ENCODE results near the gene NPR2. TPM values are rescaled to one million over a fixed set of nuclear protein-coding genes. Genes with fewer than 3 reads are reported as not detected.
A peak's percentile ranks its signal among the peaks of the same experiment; 100 is the strongest.

Gene NPR2
- total and polyA plus RNA-seq, 4 experiments from 2014 or later = 0.97 to 15.9 (median 9.5) TPM

DNA sequence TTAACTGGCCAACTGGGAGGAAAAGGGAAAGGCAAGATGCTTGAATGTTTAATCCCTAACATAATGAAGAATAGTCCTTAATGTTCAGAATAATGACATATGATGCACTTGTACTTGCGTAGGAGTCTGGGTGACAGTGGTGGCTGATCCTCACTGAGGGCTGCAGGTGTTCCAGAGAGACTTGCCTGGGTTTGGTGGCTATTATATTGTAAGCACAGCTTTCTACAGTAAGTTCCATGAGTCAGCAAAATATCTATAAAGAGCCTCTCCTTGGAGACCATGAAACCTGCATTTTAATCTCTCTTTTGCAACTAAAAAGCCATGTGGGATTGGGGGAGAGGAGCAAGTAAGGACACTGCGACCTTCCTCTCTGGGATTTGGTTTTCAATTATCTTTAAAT lies 1.9 kb upstream of the NPR2 start:
- no peaks in the 10 kb centered on the region for H3K4me1 ChIP-seq (ENCODE audit: insufficient read depth, low read length)
- no peaks in the 10 kb centered on the region for H3K27me3 ChIP-seq (ENCODE audit: insufficient read depth, low read length)
- H3K27me3 Mint-ChIP-seq = no peaks in the 10 kb centered on the region
- peaks cover 29 to 36% of the 10 kb centered on the region in 2 donors for H3K36me3 Mint-ChIP-seq
- CTCF ChIA-PET (ENCODE audit: partially characterized antibody) = interaction anchor here (0.6 to 4.0 kb wide), 33 partner anchors 7 to 234 kb away, joined by 3 to 108 read pairs (median 5); partner anchors contain the start of genes FAM221B, HRCT1, SPAG8 and TMEM8B
- H3K9me3 Mint-ChIP-seq = peaks cover 0 to 3% (median 0%) of the 10 kb centered on the region in 8 donors
- peaks cover 6% of the 10 kb centered on the region for H3K36me3 ChIP-seq (ENCODE audit: insufficient read depth, low read length)
- no peak overlapping the region for H3K4me3 Mint-ChIP-seq
- H3K27ac ChIP-seq (ENCODE audit: low read depth, low read length) = no peak overlapping the region
- POLR2A ChIA-PET (ENCODE audit: partially characterized antibody) = interaction anchor here (1.2 to 1.5 kb wide), 4 partner anchors 37 to 142 kb away, joined by 3 to 7 read pairs (median 4); partner anchors contain the start of gene FAM221B
- H3K27ac Mint-ChIP-seq = peak overlapping the region in 1 of 7 donors; percentile 36
- H3K4me1 Mint-ChIP-seq = peaks cover 6 to 12% (median 10%) of the 10 kb centered on the region in 4 donors
- intact Hi-C loops (cut with micrococcal nuclease) = no loop called here
- no peaks in the 10 kb centered on the region for H3K9me3 ChIP-seq (ENCODE audit: control insufficient read depth in 1 of 2, low read length in 2 of 2)
- no peak overlapping the region for H3K4me3 ChIP-seq (ENCODE audit: low read length in 2 of 2)
- DNase-seq = no peak

DNA sequence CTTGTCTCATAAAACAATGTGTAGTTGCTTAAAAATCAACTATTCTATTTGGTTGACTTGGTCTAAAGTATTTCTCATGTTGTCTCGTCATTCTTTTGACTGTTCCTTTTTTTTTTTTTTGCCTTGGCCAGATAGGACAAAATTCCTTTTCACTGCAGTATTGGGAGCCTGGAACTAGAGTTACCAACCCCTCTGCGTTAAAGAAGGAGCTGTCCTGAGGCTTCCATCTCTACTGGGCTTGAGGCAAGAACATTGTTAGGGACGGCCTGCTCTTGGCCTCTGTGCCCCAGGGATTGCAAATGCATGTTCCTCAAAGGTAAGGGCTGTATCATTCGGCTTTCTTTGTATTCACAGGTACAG lies 1.4 kb upstream of the NPR2 start:
- Histone ChIP-seq H3K4me1 (ENCODE audit: insufficient read depth, low read length) (no peaks in the 10 kb centered on the region), H3K9me3 (ENCODE audit: control insufficient read depth in 1 of 2, low read length in 2 of 2) (no peaks in the 10 kb centered on the region), H3K27ac (ENCODE audit: low read depth, low read length) (no peak overlapping the region), H3K36me3 (ENCODE audit: insufficient read depth, low read length) (peaks cover 6% of the 10 kb centered on the region), H3K4me3 (ENCODE audit: low read length in 2 of 2) (no peak overlapping the region), H3K27me3 (ENCODE audit: insufficient read depth, low read length) (no peaks in the 10 kb centered on the region)
- Mint-ChIP-seq H3K36me3 (peaks cover 26 to 32% of the 10 kb centered on the region in 2 donors), H3K4me1 (peaks cover 7 to 12% (median 10%) of the 10 kb centered on the region in 4 donors), H3K4me3 (no peak overlapping the region), H3K27me3 (no peaks in the 10 kb centered on the region), H3K27ac (peak overlapping the region in 1 of 7 donors; percentile 47), H3K9me3 (peaks cover 0 to 3% (median 0%) of the 10 kb centered on the region in 8 donors)
- intact Hi-C loops (cut with micrococcal nuclease) = loop anchor here (1.0 kb wide), 2 partner anchors 36 to 92 kb away; no protein-coding TSS in a partner anchor
- ChIA-PET CTCF (ENCODE audit: partially characterized antibody) (interaction anchor here (0.6 to 4.0 kb wide), 40 partner anchors 8 to 234 kb away, joined by 3 to 108 read pairs (median 4); partner anchors contain the start of genes FAM221B, GBA2, HRCT1 and RGP1), POLR2A (ENCODE audit: partially characterized antibody) (interaction anchor here (1.2 to 1.5 kb wide), 4 partner anchors 36 to 142 kb away, joined by 3 to 7 read pairs (median 4); partner anchors contain the start of gene FAM221B)
- no peak for DNase-seq

DNA sequence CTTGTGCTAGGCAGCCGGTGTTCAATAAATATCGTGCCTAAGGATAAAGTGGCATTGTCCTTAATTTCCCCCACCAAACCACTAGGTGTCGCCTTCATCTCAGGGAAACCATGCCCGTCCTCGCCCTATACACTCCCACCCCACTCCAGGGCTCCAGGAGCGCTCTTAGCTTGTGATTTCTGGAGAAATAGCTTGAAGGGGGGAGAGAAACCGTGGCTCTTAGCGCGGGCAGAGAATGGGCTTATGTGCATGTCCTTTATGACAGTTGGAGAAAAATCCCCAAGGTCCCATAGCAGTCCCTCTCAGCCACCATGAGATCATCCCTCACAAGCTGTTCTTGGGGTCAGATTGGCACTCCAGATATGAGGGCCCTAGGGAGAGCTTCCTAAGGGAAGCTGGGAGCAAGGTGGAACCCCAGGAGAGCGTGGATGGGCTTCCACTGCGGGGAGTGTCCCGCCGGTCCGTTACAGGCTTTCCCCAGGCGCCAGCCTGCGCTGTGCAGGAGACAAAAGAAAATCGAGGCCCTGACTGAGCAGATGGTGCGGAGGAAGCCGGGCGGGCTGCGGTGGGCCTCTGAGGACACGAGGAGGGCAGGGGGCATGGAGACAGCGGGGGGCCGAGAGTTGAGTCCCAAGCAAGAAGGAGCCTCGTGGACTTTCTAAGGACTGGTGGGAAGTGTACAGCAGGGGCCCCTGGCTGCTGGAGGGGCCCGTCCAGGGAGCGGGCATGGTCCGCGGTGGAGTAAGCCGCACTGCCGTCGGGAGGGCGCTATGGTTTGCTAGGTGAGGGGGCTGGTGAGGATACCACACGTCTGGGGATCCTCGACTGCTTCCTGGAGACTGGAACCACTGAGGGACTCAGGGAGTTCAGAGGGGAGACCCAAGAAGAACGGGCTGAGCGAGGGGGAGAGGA lies 750 bp upstream of the NPR2 start:
- H3K36me3 Mint-ChIP-seq = peaks cover 23 to 31% of the 10 kb centered on the region in 2 donors
- Histone ChIP-seq H3K27me3 (ENCODE audit: insufficient read depth, low read length) (no peaks in the 10 kb centered on the region), H3K4me3 (ENCODE audit: low read length in 2 of 2) (no peak overlapping the region), H3K27ac (ENCODE audit: low read depth, low read length) (no peak overlapping the region), H3K9me3 (ENCODE audit: control insufficient read depth in 1 of 2, low read length in 2 of 2) (no peaks in the 10 kb centered on the region), H3K36me3 (ENCODE audit: insufficient read depth, low read length) (peaks cover 6% of the 10 kb centered on the region), H3K4me1 (ENCODE audit: insufficient read depth, low read length) (no peaks in the 10 kb centered on the region)
- intact Hi-C loops (cut with micrococcal nuclease) = loop anchor here (1.0 kb wide), 2 partner anchors 36 to 92 kb away; no protein-coding TSS in a partner anchor
- DNase-seq = peak; percentile 58 to 69 (median 64)
- ChIA-PET POLR2A (ENCODE audit: partially characterized antibody) (interaction anchor here (1.2 to 1.5 kb wide), 4 partner anchors 36 to 143 kb away, joined by 3 to 7 read pairs (median 4); partner anchors contain the start of gene FAM221B), CTCF (ENCODE audit: partially characterized antibody) (interaction anchor here (0.6 to 4.0 kb wide), 38 partner anchors 8 to 233 kb away, joined by 3 to 108 read pairs (median 4); partner anchors contain the start of genes FAM221B, GBA2, HRCT1 and RGP1)
- H3K9me3 Mint-ChIP-seq = peaks cover 0 to 3% (median 0%) of the 10 kb centered on the region in 8 donors
- peaks cover 7 to 12% (median 9%) of the 10 kb centered on the region in 4 donors for H3K4me1 Mint-ChIP-seq
- no peak overlapping the region for H3K4me3 Mint-ChIP-seq
- H3K27me3 Mint-ChIP-seq = no peaks in the 10 kb centered on the region
- H3K27ac Mint-ChIP-seq = peak overlapping the region in 2 of 7 donors; percentile 27 to 47

DNA sequence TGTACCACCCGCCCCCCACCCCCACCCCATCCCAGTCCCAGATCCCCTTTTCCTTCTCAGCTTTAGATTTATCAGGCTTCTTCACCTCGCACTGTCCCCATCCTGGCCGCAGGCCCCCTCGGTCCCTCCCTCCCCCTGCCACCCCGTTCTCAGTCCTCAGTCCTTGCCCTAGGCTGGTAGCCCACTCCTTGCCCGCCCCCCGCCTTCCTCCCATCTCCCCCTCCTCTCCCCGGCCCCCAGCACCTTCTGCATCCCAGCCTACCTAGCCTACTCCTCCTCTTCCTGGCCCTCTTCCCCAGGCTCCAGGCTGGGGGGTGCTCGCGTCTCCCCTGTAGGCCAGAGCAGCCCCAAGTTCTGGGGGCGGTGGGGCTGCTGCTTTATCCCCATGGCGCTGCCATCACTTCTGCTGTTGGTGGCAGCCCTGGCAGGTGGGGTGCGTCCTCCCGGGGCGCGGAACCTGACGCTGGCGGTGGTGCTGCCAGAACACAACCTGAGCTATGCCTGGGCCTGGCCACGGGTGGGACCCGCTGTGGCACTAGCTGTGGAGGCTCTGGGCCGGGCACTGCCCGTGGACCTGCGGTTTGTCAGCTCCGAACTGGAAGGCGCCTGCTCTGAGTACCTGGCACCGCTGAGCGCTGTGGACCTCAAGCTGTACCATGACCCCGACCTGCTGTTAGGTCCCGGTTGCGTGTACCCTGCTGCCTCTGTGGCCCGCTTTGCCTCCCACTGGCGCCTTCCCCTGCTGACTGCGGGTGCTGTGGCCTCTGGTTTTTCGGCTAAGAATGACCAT lies 828 bp downstream of the NPR2 start:
- H3K27me3 Mint-ChIP-seq = no peaks in the 10 kb centered on the region
- no peak overlapping the region for H3K27ac Mint-ChIP-seq
- peaks cover 6% of the 10 kb centered on the region for H3K36me3 ChIP-seq (ENCODE audit: insufficient read depth, low read length)
- peaks cover 7 to 12% (median 8%) of the 10 kb centered on the region in 4 donors for H3K4me1 Mint-ChIP-seq
- H3K9me3 Mint-ChIP-seq = peaks cover 0 to 3% (median 0%) of the 10 kb centered on the region in 8 donors
- no peak overlapping the region for H3K27ac ChIP-seq (ENCODE audit: low read depth, low read length)
- H3K4me3 ChIP-seq (ENCODE audit: low read length in 2 of 2) = no peak overlapping the region
- H3K36me3 Mint-ChIP-seq = peaks cover 13 to 22% of the 10 kb centered on the region in 2 donors
- intact Hi-C loops (cut with micrococcal nuclease) = no loop called here
- POLR2A ChIA-PET (ENCODE audit: partially characterized antibody) = no interaction called here
- no peak for DNase-seq
- H3K9me3 ChIP-seq (ENCODE audit: control insufficient read depth in 1 of 2, low read length in 2 of 2) = no peaks in the 10 kb centered on the region
- H3K4me3 Mint-ChIP-seq = peak overlapping the region in 1 of 8 donors; percentile 22
- CTCF ChIA-PET (ENCODE audit: partially characterized antibody) = interaction anchor here (1.0 to 1.8 kb wide), 5 partner anchors 34 to 134 kb away, joined by 3 to 10 read pairs (median 4); partner anchors contain the start of genes CCDC107 and RMRP
- no peaks in the 10 kb centered on the region for H3K4me1 ChIP-seq (ENCODE audit: insufficient read depth, low read length)
- H3K27me3 ChIP-seq (ENCODE audit: insufficient read depth, low read length) = no peaks in the 10 kb centered on the region

DNA sequence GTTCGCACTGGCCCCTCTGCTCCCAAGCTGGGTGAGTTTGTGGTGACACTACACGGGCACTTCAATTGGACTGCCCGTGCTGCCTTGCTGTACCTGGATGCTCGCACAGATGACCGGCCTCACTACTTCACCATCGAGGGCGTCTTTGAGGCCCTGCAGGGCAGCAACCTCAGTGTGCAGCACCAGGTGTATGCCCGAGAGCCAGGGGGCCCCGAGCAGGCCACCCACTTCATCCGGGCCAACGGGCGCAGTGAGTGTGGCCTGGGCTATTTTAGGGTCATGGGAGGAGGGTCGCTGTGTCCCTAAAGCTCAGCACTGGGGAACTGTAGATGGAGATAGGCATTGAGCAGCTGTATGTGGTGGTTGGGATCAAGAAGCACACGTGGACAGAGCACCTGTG lies 1.4 kb downstream of the NPR2 start:
- Histone ChIP-seq H3K4me1 (ENCODE audit: insufficient read depth, low read length) (no peaks in the 10 kb centered on the region), H3K27me3 (ENCODE audit: insufficient read depth, low read length) (no peaks in the 10 kb centered on the region), H3K27ac (ENCODE audit: low read depth, low read length) (no peak overlapping the region), H3K36me3 (ENCODE audit: insufficient read depth, low read length) (peaks cover 1% of the 10 kb centered on the region), H3K9me3 (ENCODE audit: control insufficient read depth in 1 of 2, low read length in 2 of 2) (no peaks in the 10 kb centered on the region), H3K4me3 (ENCODE audit: low read length in 2 of 2) (no peak overlapping the region)
- intact Hi-C loops (cut with micrococcal nuclease) = no loop called here
- ChIA-PET CTCF (ENCODE audit: partially characterized antibody) (interaction anchor here (0.6 to 1.8 kb wide), 7 partner anchors 34 to 135 kb away, joined by 3 to 10 read pairs (median 4); partner anchors contain the start of genes CCDC107 and RMRP), POLR2A (ENCODE audit: partially characterized antibody) (no interaction called here)
- Mint-ChIP-seq H3K27me3 (no peaks in the 10 kb centered on the region), H3K4me1 (peaks cover 7 to 12% (median 8%) of the 10 kb centered on the region in 4 donors), H3K4me3 (peak overlapping the region in 1 of 8 donors; percentile 22), H3K36me3 (peaks cover 7 to 17% of the 10 kb centered on the region in 2 donors), H3K27ac (peak overlapping the region in 2 of 7 donors; percentile 16 to 37), H3K9me3 (peaks cover 0 to 3% (median 0%) of the 10 kb centered on the region in 8 donors)
- no peak for DNase-seq

DNA sequence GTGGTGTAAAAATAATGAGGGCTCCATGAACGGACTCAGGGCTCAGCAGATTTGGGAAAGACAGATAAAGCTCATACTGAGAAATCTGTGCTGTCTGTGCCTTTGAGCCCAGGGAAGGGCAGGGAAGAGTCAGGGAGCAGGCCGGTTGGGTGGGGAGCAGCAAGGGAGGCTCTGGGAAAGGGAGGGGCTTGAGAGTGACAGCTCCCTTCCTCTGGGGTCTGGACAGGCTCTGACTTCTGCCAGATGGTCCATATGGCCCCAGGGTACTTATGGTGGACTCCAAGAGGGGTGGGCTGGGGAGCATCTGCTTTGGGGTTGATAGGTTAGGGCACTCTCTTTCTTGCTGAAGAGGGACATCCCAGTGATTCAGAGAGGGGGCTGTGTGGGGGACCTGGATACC lies 2.1 kb downstream of the NPR2 start:
- H3K9me3 Mint-ChIP-seq = peaks cover 0 to 3% (median 0%) of the 10 kb centered on the region in 8 donors
- H3K27ac Mint-ChIP-seq = peak overlapping the region in 3 of 7 donors; percentile 42 to 71 (median 64)
- no peaks in the 10 kb centered on the region for H3K27me3 Mint-ChIP-seq

More for the DNA sequence above, 2.1 kb downstream of the NPR2 start:
- Mint-ChIP-seq H3K36me3 (peaks cover 5 to 15% of the 10 kb centered on the region in 2 donors), H3K4me3 (no peak overlapping the region), H3K4me1 (peaks cover 7 to 12% (median 8%) of the 10 kb centered on the region in 4 donors)
- H3K9me3 ChIP-seq (ENCODE audit: control insufficient read depth in 1 of 2, low read length in 2 of 2) = no peaks in the 10 kb centered on the region
- CTCF ChIA-PET (ENCODE audit: partially characterized antibody) = interaction anchor here (0.6 to 1.7 kb wide), 5 partner anchors 33 to 135 kb away, joined by 3 to 6 read pairs (median 4); partner anchors contain the start of genes CCDC107 and RMRP
- H3K27me3 ChIP-seq (ENCODE audit: insufficient read depth, low read length) = no peaks in the 10 kb centered on the region
- H3K4me1 ChIP-seq (ENCODE audit: insufficient read depth, low read length) = no peaks in the 10 kb centered on the region
- no peak overlapping the region for H3K4me3 ChIP-seq (ENCODE audit: low read length in 2 of 2)
- intact Hi-C loops (cut with micrococcal nuclease) = no loop called here
- no peak for DNase-seq
- no peak overlapping the region for H3K27ac ChIP-seq (ENCODE audit: low read depth, low read length)
- POLR2A ChIA-PET (ENCODE audit: partially characterized antibody) = no interaction called here
- H3K36me3 ChIP-seq (ENCODE audit: insufficient read depth, low read length) = no peaks in the 10 kb centered on the region

Measured in CD4-positive, alpha-beta memory T cell (primary cell).